ENCODE data around the gene FAM193B. TPM values are rescaled to one million over a fixed set of nuclear protein-coding genes. Genes with fewer than 3 reads are reported as not detected.

The FAM193B gene
- total and polyA plus RNA-seq, 4 donors: 49.0 to 139 (median 81.4) TPM

DNA sequence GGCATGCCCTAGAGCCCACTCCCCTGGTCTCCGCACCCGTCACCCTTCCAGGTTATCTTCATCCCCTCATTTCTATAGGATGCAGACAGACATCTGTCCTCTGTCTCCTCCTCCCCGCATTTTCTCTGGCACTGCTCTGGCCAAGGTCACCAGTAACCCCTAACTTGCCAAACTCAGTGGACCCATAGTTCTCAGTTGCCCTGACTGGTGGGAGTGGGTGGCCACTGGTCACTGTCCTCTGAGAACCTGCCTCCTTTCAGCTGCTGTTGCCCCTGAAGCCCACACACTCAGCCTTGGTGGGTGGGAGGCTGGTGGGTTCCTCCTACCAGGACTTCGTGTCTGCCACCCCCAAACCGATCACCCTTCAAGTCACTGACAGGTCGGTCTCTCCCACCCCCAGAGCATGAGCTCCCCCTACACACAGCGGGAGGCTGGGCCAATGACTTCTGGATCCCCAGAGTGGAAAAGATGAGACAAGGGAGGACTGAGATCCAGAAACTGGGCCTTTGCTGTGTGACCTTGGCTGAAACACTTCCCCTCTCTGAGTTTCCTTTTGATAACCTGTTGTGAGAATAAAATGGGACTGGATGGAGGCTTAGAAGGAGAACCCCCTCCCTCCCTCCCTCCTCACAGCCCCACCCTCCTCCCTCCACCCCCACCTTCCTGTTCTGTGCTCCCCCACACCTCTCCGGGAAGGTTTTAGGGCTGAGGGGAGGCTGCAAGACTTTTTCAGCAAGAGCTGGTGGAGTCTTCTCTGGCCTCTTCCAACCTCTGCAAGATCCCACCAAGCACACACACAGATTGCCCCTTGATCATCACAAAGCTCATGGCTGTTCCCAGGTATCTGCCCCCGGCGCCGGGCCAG is 78.6 kb downstream of the FAM193B start:
- Histone ChIP-seq H3K9me3 (ENCODE audit: control insufficient read depth in 4 of 4, insufficient read depth in 3 of 4, low read length in 3 of 4) (no peaks in the 10 kb centered on the region), H3K27me3 (ENCODE audit: control insufficient read depth in 3 of 3, insufficient read depth in 3 of 3, low read length in 2 of 3) (no peaks in the 10 kb centered on the region), H3K9ac (ENCODE audit: insufficient read depth in 1 of 2, low read length in 2 of 2) (no peak overlapping the region), H3K27ac (ENCODE audit: low read depth in 1 of 2, low read length in 1 of 2) (peak overlapping the region in 1 of 2 donors; percentile 29), H3K4me3 (no peak overlapping the region), H3K36me3 (ENCODE audit: control insufficient read depth in 4 of 4, insufficient read depth in 4 of 4, low read length in 4 of 4) (peaks cover 0 to under 1% (median 0%) of the 10 kb centered on the region in 4 donors), H3K4me1 (ENCODE audit: control insufficient read depth in 5 of 5, insufficient read depth in 5 of 5, low read length in 5 of 5) (peaks cover 3 to 45% (median 21%) of the 10 kb centered on the region in 5 donors)
- 71 to 81% methylated on average over 11 of the region's 11 CpGs for WGBS, 2 donors
- TF ChIP-seq, protein P1, sequence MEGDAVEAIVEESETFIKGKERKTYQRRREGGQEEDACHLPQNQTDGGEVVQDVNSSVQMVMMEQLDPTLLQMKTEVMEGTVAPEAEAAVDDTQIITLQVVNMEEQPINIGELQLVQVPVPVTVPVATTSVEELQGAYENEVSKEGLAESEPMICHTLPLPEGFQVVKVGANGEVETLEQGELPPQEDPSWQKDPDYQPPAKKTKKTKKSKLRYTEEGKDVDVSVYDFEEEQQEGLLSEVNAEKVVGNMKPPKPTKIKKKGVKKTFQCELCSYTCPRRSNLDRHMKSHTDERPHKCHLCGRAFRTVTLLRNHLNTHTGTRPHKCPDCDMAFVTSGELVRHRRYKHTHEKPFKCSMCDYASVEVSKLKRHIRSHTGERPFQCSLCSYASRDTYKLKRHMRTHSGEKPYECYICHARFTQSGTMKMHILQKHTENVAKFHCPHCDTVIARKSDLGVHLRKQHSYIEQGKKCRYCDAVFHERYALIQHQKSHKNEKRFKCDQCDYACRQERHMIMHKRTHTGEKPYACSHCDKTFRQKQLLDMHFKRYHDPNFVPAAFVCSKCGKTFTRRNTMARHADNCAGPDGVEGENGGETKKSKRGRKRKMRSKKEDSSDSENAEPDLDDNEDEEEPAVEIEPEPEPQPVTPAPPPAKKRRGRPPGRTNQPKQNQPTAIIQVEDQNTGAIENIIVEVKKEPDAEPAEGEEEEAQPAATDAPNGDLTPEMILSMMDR (IDR thresholded peaks at IDR 0.05; ENCODE audit: control extremely low read depth, extremely low read depth): no peak
- ATAC-seq (ENCODE audit: insufficient read depth, low FRiP score): no peak
- DNase-seq: no peak

DNA sequence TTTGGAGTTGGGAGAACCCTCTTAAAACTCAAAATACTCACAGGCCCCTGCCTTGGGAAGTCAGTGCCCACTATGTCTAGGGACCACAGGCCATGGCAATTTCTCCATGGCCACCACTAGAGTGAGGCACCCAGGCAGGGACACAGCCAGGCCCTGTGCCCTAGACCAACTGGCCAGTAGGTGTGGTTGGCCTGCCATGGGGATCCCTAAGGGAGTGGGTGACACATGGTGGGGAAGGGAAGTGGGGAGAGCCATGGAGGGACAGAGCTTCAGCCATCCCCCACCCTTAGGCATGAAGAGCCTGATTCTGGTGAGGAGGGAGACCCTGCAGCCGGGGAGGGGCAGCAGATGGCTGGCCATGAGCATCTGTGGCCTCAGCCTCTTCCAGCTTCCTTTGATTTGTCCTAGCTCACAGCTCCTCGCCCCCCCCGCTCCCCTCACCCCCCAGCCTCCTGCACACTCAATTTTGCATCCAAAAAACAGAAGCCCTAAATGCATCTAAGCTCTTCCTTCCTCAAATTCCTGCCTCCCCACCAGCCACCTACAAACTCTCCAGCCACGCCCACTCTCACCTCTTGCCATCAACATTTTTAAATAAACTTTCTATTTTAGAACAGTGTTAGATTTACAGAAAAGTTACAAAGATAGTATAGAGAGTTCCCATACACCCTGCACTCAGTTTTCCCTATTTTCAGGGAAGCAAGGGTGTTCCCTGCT is 79.4 kb downstream of the FAM193B start:
- no peak for ATAC-seq (ENCODE audit: insufficient read depth, low FRiP score)
- Histone ChIP-seq H3K27me3 (ENCODE audit: control insufficient read depth in 3 of 3, insufficient read depth in 3 of 3, low read length in 2 of 3) (no peaks in the 10 kb centered on the region), H3K4me1 (ENCODE audit: control insufficient read depth in 5 of 5, insufficient read depth in 5 of 5, low read length in 5 of 5) (peaks cover 3 to 50% (median 21%) of the 10 kb centered on the region in 5 donors), H3K9me3 (ENCODE audit: control insufficient read depth in 4 of 4, insufficient read depth in 3 of 4, low read length in 3 of 4) (no peaks in the 10 kb centered on the region), H3K36me3 (ENCODE audit: control insufficient read depth in 4 of 4, insufficient read depth in 4 of 4, low read length in 4 of 4) (peaks cover 0 to 6% (median 0%) of the 10 kb centered on the region in 4 donors), H3K27ac (ENCODE audit: low read depth in 1 of 2, low read length in 1 of 2) (no peak overlapping the region), H3K9ac (ENCODE audit: insufficient read depth in 1 of 2, low read length in 2 of 2) (no peak overlapping the region), H3K4me3 (no peak overlapping the region)
- TF ChIP-seq, protein P1 (IDR thresholded peaks at IDR 0.05; ENCODE audit: control extremely low read depth, extremely low read depth): no peak
- WGBS, 2 donors: 23 to 68% methylated on average over 4 of the region's 4 CpGs
- no peak for DNase-seq

DNA sequence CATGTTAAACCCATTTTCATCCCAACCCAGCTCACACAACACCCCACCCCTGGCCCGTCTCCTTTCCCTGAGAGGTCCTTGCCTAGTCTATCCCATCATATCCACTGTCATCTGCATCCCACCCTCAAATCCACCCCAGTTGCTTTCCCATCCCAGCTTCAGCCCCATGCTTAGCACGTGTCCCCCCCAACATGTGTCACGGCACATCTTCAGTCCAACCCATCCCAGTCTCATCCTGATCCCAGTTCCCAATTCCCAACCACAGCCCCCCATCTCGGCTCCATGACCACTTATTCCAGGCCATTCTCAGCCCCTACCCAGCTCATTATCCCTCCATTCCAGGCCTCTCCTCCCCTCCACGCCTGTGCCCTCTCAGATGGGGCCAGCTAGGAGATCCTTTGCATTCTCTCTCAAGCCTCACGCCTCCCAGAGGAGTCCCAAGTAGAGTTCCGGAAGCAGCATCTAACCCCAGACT is 80.3 kb downstream of the FAM193B start:
- Histone ChIP-seq H3K4me3 (no peak overlapping the region), H3K27ac (ENCODE audit: low read depth in 1 of 2, low read length in 1 of 2) (no peak overlapping the region), H3K9ac (ENCODE audit: insufficient read depth in 1 of 2, low read length in 2 of 2) (peak overlapping the region in 1 of 2 donors; percentile 65), H3K36me3 (ENCODE audit: control insufficient read depth in 4 of 4, insufficient read depth in 4 of 4, low read length in 4 of 4) (peaks cover 0 to 6% (median 0%) of the 10 kb centered on the region in 4 donors), H3K27me3 (ENCODE audit: control insufficient read depth in 3 of 3, insufficient read depth in 3 of 3, low read length in 2 of 3) (no peaks in the 10 kb centered on the region), H3K9me3 (ENCODE audit: control insufficient read depth in 4 of 4, insufficient read depth in 3 of 4, low read length in 3 of 4) (no peaks in the 10 kb centered on the region), H3K4me1 (ENCODE audit: control insufficient read depth in 5 of 5, insufficient read depth in 5 of 5, low read length in 5 of 5) (peaks cover 3 to 44% (median 16%) of the 10 kb centered on the region in 5 donors)
- ATAC-seq (ENCODE audit: insufficient read depth, low FRiP score): no peak
- DNase-seq: no peak
- TF ChIP-seq, protein P1 (IDR thresholded peaks at IDR 0.05; ENCODE audit: control extremely low read depth, extremely low read depth): no peak
- 65 to 74% methylated on average over 7 of the region's 7 CpGs for WGBS, 2 donors

All from lung (tissue), 12 donors.